ENCODE data around the gene IL5. TPM values are rescaled to one million over a fixed set of nuclear protein-coding genes. Genes with fewer than 3 reads are reported as not detected.
"Not testable (repeated sequence)": the region's sequence is repeated elsewhere in the genome, so short reads cannot be mapped to it uniquely, and the experiment has no call there.

Gene IL5
- total and polyA plus RNA-seq, 2 donors (not counting 3 experiments of a cell fraction or from before 2014, with no cell fraction given): not detected

DNA sequence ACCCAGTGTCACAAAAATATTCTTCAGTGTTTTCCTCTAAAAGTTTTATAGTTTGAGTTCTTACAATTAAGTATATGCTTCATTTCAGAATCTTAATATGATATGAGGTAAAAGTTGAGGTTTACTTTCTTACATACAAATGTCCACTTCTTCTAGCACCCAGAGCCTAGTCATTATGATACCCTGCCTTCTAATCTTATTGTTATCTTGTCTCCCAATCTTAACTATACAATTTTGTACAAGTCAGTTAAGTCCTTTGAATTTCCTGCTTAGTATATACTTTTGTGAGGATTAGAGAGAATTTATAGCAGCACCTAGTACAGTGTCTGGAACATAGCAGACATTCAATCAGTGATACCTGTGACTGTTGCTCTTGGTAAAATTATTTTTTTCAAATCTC lies 42.7 kb upstream of the IL5 start:
- Histone ChIP-seq H3K36me3 (ENCODE audit: control insufficient read depth in 2 of 2, extremely low read depth in 1 of 2, insufficient read depth in 2 of 2, low read length in 2 of 2) (peaks cover 0 to 3% of the 10 kb centered on the region in 2 experiments), H3K9me1 (replicated peaks; ENCODE audit: control insufficient read depth, extremely low read depth, insufficient read depth, low read length) (no peaks in the 10 kb centered on the region), H3K27me3 (ENCODE audit: control insufficient read depth in 2 of 2, insufficient read depth in 2 of 2, low read length in 2 of 2) (no peaks in the 10 kb centered on the region), H3K4me2 (ENCODE audit: insufficient read depth, low read length) (no peak overlapping the region), H3K79me2 (ENCODE audit: control insufficient read depth, insufficient read depth, low read length) (no peaks in the 10 kb centered on the region), H3K9me3 (replicated peaks; ENCODE audit: control insufficient read depth, insufficient read depth, low read length) (no peaks in the 10 kb centered on the region), H4K20me1 (replicated peaks; ENCODE audit: control insufficient read depth, extremely low read depth, insufficient read depth, low read length) (no peaks in the 10 kb centered on the region), H3K4me1 (ENCODE audit: control insufficient read depth, extremely low read depth, insufficient read depth, low read length) (no peaks in the 10 kb centered on the region), H3K9ac (replicated peaks; ENCODE audit: extremely low read depth, insufficient read depth, low read length) (no peak overlapping the region), H2AFZ (ENCODE audit: low read depth, low read length) (no peak overlapping the region), H3K27ac (ENCODE audit: insufficient read depth, low read depth, low read length) (no peak overlapping the region), H3K4me3 (replicated peaks in 1 of 3; ENCODE audit: insufficient read depth in 1 of 3, low read depth in 1 of 3, low read length in 3 of 3) (no peak overlapping the region)
- DNase-seq (ENCODE audit: low read depth, low spot score): no peak
- intact Hi-C loops (cut with micrococcal nuclease) (no loop called here), dilution Hi-C loops (cut with MboI; ENCODE audit: extremely low pct_ligation_motif_present, low sequenced_read_pairs) (no loop called here)
- ChIA-PET POLR2A (no interaction called here), CTCF (interaction anchor here (0.8 kb wide), 1 partner anchor 10 kb away, joined by 3 read pairs; no protein-coding TSS in a partner anchor)
- no TSS peak for BruUV-seq (replicated peaks)
- TF ChIP-seq GATA2 (IDR thresholded peaks at IDR 0.05; ENCODE audit: insufficient read depth, insufficient read length, low read depth, low read length): no peak
- TF ChIP-seq POLR2A (IDR thresholded peaks at IDR 0.05; ENCODE audit: low read depth, low read length): no peak
- no peak for TF ChIP-seq JUN (IDR thresholded peaks at IDR 0.05; ENCODE audit: borderline replicate concordance, insufficient read depth, insufficient read length, low read depth)
- TF ChIP-seq, protein P1, sequence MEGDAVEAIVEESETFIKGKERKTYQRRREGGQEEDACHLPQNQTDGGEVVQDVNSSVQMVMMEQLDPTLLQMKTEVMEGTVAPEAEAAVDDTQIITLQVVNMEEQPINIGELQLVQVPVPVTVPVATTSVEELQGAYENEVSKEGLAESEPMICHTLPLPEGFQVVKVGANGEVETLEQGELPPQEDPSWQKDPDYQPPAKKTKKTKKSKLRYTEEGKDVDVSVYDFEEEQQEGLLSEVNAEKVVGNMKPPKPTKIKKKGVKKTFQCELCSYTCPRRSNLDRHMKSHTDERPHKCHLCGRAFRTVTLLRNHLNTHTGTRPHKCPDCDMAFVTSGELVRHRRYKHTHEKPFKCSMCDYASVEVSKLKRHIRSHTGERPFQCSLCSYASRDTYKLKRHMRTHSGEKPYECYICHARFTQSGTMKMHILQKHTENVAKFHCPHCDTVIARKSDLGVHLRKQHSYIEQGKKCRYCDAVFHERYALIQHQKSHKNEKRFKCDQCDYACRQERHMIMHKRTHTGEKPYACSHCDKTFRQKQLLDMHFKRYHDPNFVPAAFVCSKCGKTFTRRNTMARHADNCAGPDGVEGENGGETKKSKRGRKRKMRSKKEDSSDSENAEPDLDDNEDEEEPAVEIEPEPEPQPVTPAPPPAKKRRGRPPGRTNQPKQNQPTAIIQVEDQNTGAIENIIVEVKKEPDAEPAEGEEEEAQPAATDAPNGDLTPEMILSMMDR (IDR thresholded peaks at IDR 0.05; ENCODE audit: extremely low read depth in 1 of 2, insufficient read depth in 1 of 2, low read depth in 1 of 2, low read length in 2 of 2): no peak
- no peak for TF ChIP-seq POLR2AphosphoS5 (IDR thresholded peaks at IDR 0.05; ENCODE audit: insufficient read depth, low read depth, low read length)
- no peak for TF ChIP-seq MYC (IDR thresholded peaks at IDR 0.05; ENCODE audit: low read depth, low read length)
- TF ChIP-seq FOS (IDR thresholded peaks at IDR 0.05; ENCODE audit: borderline replicate concordance, insufficient read depth, low read length): no peak
- TF ChIP-seq, protein P2, sequence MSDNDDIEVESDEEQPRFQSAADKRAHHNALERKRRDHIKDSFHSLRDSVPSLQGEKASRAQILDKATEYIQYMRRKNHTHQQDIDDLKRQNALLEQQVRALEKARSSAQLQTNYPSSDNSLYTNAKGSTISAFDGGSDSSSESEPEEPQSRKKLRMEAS (IDR thresholded peaks at IDR 0.05; ENCODE audit: insufficient read depth, insufficient read length): no peak
- no peak for TF ChIP-seq EZH2 (IDR thresholded peaks at IDR 0.05; ENCODE audit: borderline replicate concordance, low read depth, low read length, severe bottlenecking)
- no peak for FAIRE-seq

DNA sequence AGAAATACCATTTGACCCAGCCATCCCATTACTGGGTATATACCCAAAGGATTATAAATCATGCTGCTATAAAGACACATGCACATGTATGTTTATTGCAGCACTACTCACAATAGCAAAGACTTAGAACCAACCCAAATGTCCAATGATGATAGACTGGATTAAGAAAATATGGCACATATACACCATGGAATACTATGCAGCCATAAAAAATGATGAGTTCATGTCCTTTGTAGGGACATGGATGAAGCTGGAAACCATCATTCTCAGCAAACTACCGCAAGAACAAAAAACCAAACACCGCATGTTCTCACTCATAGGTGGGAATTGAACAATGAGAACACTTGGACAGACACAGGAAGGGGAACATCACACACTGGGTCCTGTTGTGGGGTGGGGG lies 41.2 kb upstream of the IL5 start:
- POLR2A ChIA-PET; H3K4me3 ChIP-seq (replicated peaks in 1 of 3; ENCODE audit: insufficient read depth in 1 of 3, low read depth in 1 of 3, low read length in 3 of 3); H3K9me1 ChIP-seq (replicated peaks; ENCODE audit: control insufficient read depth, extremely low read depth, insufficient read depth, low read length); DNase-seq (ENCODE audit: low read depth, low spot score); H3K27ac ChIP-seq (ENCODE audit: insufficient read depth, low read depth, low read length); H3K9ac ChIP-seq (replicated peaks; ENCODE audit: extremely low read depth, insufficient read depth, low read length); H3K9me3 ChIP-seq (replicated peaks; ENCODE audit: control insufficient read depth, insufficient read depth, low read length); H3K4me1 ChIP-seq (ENCODE audit: control insufficient read depth, extremely low read depth, insufficient read depth, low read length); H3K4me2 ChIP-seq (ENCODE audit: insufficient read depth, low read length); H2AFZ ChIP-seq (ENCODE audit: low read depth, low read length); intact Hi-C loops (cut with micrococcal nuclease); H3K36me3 ChIP-seq (ENCODE audit: control insufficient read depth in 2 of 2, extremely low read depth in 1 of 2, insufficient read depth in 2 of 2, low read length in 2 of 2); H4K20me1 ChIP-seq (replicated peaks; ENCODE audit: control insufficient read depth, extremely low read depth, insufficient read depth, low read length); H3K79me2 ChIP-seq (ENCODE audit: control insufficient read depth, insufficient read depth, low read length); dilution Hi-C loops (cut with MboI; ENCODE audit: extremely low pct_ligation_motif_present, low sequenced_read_pairs); H3K27me3 ChIP-seq (ENCODE audit: control insufficient read depth in 2 of 2, insufficient read depth in 2 of 2, low read length in 2 of 2); FAIRE-seq; CTCF ChIA-PET; BruUV-seq (replicated peaks): not testable (repeated sequence)

Data from endothelial cell of umbilical vein (primary cell).